Fibroblast of the conjunctiva (primary cell): Measurements from ENCODE around the gene ABHD17C.

ENCODE experiments used
- DNase-seq: peaks from one replicate; pipeline ENCODE4 v3.0.0-alpha.2; 2010; ENCODE audit warnings: low read depth

ABHD17C gene

GRCh38 chr15:80787316-80787715, 92.2 kb downstream of the ABHD17C start:
- DNase-seq, result no peak

- DNase-seq, result peak; percentile 46
These were observed 93.4 kb downstream of the ABHD17C start for GRCh38 chr15:80788536-80788935.

GRCh38 chr15:80789296-80789695, 94.2 kb downstream of the ABHD17C start:
- no peak for DNase-seq

- DNase-seq, result no peak
These were observed 94.7 kb downstream of the ABHD17C start for GRCh38 chr15:80789796-80790195.

GRCh38 chr15:80790236-80790635, 95.1 kb downstream of the ABHD17C start:
- DNase-seq, result no peak

- DNase-seq, result no peak
These were observed 95.9 kb downstream of the ABHD17C start for GRCh38 chr15:80791004-80791403.

- DNase-seq, result no peak
These were observed 101.3 kb downstream of the ABHD17C start for GRCh38 chr15:80796407-80796806.

- DNase-seq, result no peak
These were observed 103.8 kb downstream of the ABHD17C start for GRCh38 chr15:80798911-80799310.

GRCh38 chr15:80800067-80800466, 105.0 kb downstream of the ABHD17C start:
- DNase-seq, result no peak

GRCh38 chr15:80801891-80802680, 107.0 kb downstream of the ABHD17C start:
- DNase-seq, result no peak

GRCh38 chr15:80803580-80804525, 108.7 kb downstream of the ABHD17C start:
- DNase-seq, result no peak

GRCh38 chr15:80804970-80805495, 109.9 kb downstream of the ABHD17C start:
- DNase-seq, result no peak
